CMK (cell line): Measurements from ENCODE around the gene ZNF316.
A peak's percentile ranks its signal among the peaks of the same experiment; 100 is the strongest.
"Not testable (repeated sequence)": the region's sequence is repeated elsewhere in the genome, so short reads cannot be mapped to it uniquely, and the experiment has no call there.

Experiments
- DNase-seq: peaks from one replicate; pipeline ENCODE4 v3.0.0-alpha.2; 2010; ENCODE audit warnings: low read depth

ZNF316 gene

GRCh38 chr7:6621195-6622133, 15.7 kb upstream of the ZNF316 start:
- no peak for DNase-seq

DNA sequence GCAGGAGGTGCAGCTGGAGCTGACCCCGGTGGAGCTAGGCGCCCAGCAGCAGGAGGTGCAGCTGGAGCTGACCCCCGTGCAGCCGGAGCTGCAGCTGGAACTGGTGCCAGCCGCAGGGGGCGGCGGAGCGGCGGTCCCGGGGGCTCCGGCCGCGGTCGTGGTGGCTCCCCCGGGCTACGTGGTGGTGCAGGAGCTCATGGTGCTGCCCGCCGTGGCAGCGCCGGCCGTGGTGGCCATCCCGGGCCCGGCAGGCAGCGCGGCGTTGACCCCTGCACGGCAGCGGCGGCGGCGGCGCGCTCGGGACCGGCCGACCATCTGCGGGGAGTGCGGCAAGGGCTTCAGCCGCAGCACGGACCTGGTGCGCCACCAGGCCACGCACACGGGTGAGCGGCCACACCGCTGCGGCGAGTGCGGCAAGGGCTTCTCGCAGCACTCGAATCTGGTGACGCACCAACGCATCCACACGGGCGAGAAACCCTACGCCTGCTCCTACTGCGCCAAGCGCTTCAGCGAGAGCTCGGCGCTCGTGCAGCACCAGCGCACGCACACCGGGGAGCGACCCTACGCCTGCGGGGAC, 14.9 kb upstream of the ZNF316 start:
- no peak for DNase-seq

DNA sequence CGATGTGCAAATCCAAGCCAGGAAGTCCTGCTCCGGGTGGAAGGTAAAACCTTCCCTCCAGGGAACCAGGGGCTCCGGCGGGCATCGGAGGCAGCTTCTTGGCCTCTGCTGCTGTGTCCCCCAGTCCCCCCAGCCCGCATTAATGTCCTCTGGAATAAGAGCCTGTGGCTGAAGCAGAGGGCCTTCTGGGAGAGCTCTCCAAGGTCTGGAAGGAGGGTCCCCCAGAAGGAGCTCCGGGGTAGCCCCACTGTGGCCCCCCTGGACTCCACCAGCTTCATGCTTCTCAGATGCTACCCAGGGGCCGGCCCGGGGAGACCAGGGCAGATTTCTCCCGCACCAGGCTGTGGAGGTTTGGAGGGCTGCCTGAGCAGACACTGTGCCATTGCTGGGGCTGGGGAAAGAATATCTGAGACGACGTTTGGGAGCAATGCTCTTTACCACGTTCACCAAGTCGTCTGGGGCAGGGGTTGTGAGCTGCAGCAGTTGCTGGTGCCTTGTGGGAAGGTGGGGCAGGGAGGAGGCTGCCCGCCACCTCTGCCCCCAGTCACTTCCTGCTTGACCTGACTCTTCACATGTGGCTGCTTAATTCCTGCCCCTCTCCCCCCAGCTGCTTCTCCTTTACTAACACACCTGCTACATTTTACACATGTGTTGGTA, 13.4 kb upstream of the ZNF316 start:
- no peak for DNase-seq

DNA sequence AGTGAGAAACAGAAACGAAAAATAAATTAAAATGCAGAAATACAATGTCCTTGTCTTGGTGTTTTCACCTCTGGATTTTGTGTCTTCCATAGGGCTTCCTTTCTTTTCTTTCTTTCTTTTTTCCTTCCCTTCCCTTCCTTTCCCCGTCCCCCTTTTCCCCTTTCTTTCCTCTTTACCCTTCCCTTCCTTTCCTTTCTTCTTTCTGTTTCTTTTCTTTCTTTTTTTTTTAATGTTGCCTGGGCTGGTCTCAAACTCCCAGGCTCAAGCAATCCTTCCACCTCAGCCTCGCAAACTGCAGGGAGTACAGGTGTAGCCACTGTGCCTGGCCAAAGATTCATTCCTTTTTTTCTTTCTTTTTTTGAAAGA, 12.9 kb upstream of the ZNF316 start:
- no peak for DNase-seq

DNA sequence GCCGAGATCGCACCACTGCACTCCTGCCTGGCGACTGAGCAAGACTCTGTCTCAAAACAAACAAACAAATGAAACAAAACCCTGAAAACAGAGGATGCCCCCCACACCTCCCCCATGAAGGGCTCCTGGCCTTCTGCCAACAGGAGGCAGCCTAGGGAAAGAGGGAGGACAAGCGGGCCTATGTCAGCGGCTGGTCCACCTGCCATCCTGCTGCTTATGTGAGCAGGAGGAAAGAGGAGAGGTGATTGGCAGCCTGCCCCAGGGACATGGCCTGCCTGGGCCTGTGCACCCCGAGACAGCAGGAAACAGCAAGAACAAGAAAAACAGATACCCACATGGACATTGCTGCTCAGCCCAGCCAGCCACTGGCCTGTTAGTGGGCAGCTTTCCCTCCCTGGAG, 9.1 kb upstream of the ZNF316 start:
- DNase-seq, result no peak

DNA sequence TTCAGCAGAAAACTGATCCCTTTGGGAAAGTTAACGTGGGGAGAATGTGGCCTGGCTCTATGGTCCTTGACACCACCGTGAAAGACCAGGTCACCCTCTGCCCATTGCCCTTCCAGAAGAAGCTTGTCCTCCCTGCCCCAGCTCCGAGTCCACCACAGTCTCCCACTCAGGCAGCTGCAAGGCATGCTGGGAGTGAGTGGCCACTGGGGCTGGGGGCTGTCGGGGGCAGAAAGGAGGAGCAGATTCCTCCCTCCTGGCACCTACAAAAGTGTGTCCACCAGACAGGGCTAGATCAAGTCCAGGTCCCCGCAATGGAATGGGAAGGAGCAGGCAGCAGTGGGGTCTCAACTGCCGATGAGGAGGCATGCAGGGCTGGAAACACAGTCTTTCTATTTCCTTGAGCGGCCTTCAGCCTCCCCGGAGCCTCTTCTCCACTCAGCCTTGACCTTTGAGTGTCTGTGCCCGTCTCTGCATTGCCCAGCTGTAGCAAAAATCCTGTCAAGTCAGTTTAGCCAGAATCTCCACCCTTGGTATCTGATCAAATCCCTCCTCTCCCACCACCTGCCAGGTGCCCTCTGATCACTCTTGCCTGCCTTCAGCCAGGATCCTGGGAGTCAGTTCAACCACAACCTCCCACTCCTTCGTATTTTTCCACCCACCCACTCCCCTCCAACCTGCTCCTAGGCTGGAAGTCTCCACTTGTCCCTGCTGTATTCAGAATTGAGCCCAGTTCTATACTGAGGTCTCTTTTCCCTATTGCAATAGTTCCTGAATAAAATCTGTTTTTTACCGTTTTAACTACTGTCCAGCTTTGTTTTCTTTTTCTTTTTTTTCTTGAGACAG, 6.9 kb upstream of the ZNF316 start:
- no peak for DNase-seq

- no peak for DNase-seq
These were observed 5.5 kb upstream of the ZNF316 start for GRCh38 chr7:6631605-6632004.

- DNase-seq, result no peak
These were observed 3.1 kb upstream of the ZNF316 start for GRCh38 chr7:6634021-6634420.

DNA sequence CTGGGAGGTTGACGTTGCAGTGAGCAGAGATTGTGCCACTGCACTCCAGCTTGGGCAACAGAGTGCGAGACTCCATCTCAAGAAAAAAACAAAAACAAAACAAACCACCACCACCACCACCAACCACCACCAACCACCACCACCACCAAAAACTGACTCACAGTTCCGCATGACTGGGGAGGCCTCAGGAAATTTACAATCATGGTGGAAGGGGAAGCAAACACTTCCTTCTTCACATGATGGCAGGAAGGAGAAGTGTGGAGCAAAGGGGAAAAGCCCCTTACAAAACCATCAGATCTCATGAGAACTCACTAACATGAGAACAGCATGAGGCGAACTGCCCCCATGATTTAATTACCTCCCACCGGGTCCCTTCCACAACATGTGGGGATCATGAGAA, 2.1 kb upstream of the ZNF316 start:
- DNase-seq, result not testable (repeated sequence)

DNA sequence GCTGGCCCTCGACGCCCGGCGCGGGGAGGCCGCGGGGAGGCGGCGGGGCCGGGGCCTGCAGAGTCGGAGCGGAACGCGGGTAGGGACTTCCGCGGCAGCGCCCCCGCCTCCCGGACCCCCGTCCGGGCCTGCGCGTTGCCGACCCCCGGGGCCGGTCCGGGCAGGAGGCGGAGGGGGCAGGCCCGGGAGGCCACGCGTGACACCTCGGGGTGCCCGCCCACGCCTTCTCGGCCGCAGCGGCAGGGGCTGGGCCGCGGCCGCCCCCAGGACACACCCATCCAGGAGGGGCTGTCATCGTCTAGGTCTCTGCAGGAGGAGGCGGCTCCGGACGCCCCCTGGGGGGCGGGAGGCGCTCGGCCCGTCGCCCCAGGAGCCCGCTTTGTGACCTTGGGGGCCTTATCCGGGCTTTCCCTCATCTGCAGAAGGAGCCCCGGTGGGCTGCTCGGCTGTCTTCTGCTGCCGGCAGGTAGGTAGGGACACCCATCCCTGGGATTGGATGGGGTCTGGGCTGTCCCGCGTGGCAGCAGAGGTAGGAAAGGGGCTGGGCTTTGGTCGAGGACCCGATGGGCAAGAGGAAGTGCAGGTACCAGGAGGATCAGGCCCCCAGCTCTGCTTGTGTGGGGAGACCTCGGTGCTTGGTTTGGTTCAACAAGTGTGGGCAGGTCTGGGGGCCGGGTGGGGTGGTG, 569 bp downstream of the ZNF316 start:
- peak; percentile 39 for DNase-seq

GRCh38 chr7:6639032-6639431, 1.9 kb downstream of the ZNF316 start:
- DNase-seq, result no peak

- no peak for DNase-seq
These were observed 2.5 kb downstream of the ZNF316 start for GRCh38 chr7:6639627-6640026.

DNA sequence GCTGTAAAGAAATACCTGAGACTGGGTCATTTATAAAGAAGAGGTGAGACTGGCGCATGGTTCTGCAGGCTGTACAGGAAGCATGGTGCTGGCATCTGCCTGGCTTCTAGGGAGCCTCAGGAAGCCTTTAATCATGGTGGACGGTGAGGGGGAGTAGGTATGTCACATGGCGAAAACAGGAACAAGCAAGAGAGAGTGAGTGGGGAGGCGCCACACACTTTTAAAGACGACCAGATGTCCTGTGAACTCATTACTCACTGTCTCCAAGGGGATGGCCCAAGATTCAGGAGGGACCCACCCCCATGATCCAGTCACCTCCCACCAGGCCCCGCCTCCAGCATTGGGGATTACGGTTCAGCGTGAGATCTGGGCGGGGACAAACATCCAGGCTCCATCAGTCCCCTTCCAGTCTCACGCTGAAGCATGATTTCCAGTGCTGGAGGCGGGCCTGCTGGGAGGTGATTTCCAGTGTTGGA, 3.2 kb downstream of the ZNF316 start:
- no peak for DNase-seq

- no peak for DNase-seq
These were observed 4.4 kb downstream of the ZNF316 start for GRCh38 chr7:6641305-6642035.

GRCh38 chr7:6642239-6642839, 5.2 kb downstream of the ZNF316 start:
- DNase-seq, result no peak

GRCh38 chr7:6642861-6643640, 5.9 kb downstream of the ZNF316 start:
- DNase-seq, result no peak

DNA sequence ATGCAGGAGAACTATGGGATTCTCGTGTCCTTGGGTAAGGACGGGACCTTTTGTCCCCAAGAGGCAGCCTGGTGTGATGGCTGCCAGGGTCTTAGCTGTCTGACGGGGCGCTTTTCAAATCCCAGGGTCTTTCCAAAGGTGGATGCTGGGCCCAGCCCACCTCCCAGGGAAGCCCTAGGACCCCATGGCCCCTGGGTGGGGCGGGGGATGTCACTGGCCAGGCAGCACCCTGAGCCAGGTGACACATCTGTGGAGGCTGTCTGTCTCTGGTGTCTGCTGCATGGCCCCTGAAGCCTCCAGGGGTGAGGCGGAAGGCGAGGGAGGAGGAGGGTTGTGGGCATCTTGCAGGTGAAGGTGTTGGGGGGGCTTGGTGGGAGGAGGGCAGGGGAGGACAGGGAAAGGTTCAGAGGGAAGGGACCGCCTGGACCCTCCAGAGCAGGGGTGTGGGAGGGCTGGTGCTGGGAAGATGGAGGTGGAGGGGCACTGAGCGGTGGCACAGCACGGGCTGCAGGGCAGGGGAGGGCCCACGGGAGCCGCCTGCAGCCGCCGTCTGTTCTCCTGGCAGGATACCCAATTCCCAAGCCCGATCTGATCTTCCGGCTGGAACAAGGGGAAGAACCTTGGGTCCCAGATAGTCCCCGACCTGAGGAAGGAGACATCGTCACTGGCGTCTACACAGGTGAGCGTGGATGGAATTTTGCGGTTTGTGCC, 7.0 kb downstream of the ZNF316 start:
- DNase-seq, result no peak

DNA sequence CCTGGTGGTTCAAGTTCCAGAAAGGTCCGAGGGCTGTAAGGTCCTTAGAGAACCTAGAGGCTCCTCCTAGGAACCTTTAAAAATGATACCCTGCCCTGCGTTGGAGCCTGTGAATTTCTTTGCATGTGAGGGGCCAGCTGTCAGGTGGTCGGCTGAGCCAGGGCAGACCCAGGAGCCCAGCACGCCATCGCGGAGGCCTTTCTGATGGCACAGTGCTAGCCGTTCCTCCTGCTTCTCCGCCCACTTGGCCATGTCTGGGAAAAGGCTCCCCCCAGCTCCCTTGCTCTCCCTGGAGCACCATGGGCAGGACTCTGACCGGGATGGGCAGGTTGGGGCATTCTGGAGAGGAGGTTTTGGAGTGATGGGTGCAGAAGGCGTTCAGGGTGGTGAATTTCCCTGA, 7.6 kb downstream of the ZNF316 start:
- DNase-seq, result no peak

DNA sequence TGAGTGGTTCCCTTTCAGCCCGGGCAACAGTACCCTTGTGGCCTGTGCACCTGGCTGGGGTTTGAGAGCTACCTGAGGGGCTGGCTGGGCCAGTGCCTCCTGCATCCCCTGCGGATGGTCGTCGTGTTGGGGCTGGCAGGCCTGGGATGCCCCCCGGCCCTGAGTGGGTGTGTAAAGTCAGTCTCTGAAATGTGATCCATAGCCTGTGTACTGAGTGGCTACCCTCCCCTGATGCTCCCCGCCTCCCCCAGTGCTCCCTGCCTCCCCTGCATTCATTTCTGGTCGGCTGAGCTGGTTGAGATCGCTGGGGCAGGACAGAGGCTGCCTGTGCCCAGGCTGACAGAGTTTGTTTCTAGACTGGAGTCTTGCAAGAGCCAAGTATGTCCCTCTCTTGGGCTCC, 9.3 kb downstream of the ZNF316 start:
- DNase-seq, result no peak
